Gastroesophageal sphincter (tissue), 3 donors: ENCODE results near the gene CHCHD1.

Source experiments
- CTCF ChIP-seq, 4 experiments: fragments of 200-600 bp in 2 of 4; fragments of 450-650 bp in 2 of 4; sonication (generic) in 1 of 4; IDR thresholded peaks; one replicate each; pipeline ENCODE4 v1.5.1; 2017 to 2019; ENCODE audit warnings: antibody characterized with exemption in 4 of 4, mild to moderate bottlenecking in 2 of 4, moderate library complexity in 2 of 4
- POLR2AphosphoS5 ChIP-seq: sonication (generic); formaldehyde crosslinking; IDR thresholded peaks from one replicate; pipeline ENCODE4 v1.6.1; 2017; ENCODE audit warnings: antibody characterized with exemption

GRCh38 chr10:73789659-73790055 is 7.8 kb downstream of the CHCHD1 start:
- TF ChIP-seq CTCF (IDR thresholded peaks at IDR 0.05), result no peak
- no peak for TF ChIP-seq POLR2AphosphoS5
